ENCODE data around the gene EXD3.

DNA sequence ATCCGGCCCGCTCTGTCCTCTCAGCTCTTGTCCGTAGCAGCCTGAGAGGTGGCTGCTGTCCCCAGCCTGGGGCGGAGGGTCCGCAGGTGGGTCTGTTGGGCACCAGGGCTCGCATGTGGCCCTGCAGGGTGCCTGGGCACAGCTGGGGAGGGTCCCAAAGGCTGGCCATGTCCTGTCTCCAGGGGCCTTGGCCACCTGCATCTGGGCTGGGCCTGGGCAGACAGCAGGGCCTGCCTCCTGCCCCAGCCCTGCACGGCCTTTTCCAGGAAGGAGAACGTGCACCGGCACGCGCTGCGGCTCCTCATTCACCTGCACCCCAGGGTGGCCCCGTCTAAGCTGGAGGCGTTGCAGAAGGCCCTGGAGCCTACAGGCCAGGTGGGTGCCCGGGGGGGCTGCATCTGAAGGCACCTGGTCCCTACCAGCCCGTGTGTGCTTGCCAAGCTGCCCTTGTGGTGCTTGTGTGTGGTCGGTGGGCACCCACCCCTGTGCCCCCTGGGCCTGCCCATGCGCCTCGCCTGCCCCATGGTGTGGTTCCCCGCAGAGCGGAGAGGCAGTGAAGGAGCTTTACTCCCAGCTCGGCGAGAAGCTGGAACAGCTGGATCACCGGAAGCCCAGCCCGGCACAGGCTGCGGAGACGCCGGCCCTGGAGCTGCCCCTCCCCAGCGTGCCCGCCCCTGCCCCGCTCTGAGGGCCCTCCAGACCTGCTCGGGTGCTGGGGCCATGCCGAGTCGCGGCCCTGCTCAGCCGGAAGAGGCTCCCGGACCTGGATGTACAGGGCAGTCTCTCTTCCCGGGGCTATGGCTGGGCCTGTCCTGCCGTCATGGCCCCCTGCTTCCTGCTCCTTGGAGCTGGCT is 150.5 kb downstream of the EXD3 start:
- TF ChIP-seq, protein P1, sequence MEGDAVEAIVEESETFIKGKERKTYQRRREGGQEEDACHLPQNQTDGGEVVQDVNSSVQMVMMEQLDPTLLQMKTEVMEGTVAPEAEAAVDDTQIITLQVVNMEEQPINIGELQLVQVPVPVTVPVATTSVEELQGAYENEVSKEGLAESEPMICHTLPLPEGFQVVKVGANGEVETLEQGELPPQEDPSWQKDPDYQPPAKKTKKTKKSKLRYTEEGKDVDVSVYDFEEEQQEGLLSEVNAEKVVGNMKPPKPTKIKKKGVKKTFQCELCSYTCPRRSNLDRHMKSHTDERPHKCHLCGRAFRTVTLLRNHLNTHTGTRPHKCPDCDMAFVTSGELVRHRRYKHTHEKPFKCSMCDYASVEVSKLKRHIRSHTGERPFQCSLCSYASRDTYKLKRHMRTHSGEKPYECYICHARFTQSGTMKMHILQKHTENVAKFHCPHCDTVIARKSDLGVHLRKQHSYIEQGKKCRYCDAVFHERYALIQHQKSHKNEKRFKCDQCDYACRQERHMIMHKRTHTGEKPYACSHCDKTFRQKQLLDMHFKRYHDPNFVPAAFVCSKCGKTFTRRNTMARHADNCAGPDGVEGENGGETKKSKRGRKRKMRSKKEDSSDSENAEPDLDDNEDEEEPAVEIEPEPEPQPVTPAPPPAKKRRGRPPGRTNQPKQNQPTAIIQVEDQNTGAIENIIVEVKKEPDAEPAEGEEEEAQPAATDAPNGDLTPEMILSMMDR (IDR thresholded peaks at IDR 0.05) = no peak
- no peak for TF ChIP-seq POLR2A (IDR thresholded peaks at IDR 0.05)
